ENCODE measurements around the gene DLX1. TPM values are rescaled to one million over a fixed set of nuclear protein-coding genes. Genes with fewer than 3 reads are reported as not detected.

Gene DLX1
- total and polyA plus RNA-seq, 2 of the 8 experiments (the other 6 are each of a cell fraction or from before 2014, with no cell fraction given), result 0.11 TPM; not detected in 1

GRCh38 chr2:172094294-172095145 is 9.2 kb downstream of the DLX1 start (continued):
- TF ChIP-seq ATF2 (IDR thresholded peaks at IDR 0.05; ENCODE audit: low read length) (no peak), JUN (IDR thresholded peaks at IDR 0.05; ENCODE audit: low read depth, low read length) (no peak), EZH2 (IDR thresholded peaks at IDR 0.05; ENCODE audit: low read depth, low read length, severe bottlenecking) (peak; percentile 75), GTF2F1 (IDR thresholded peaks at IDR 0.05; ENCODE audit: borderline replicate concordance, low read depth, low read length) (no peak), MAFK (IDR thresholded peaks at IDR 0.05; ENCODE audit: low read depth, low read length) (no peak), NRF1 (IDR thresholded peaks at IDR 0.05; ENCODE audit: low read depth, low read length) (no peak), SP2 (IDR thresholded peaks at IDR 0.05; ENCODE audit: low read length) (no peak), GABPA (IDR thresholded peaks at IDR 0.05; ENCODE audit: borderline replicate concordance, insufficient read depth, low read length) (0 out of 2 replicates have a peak, but pooled peaks have one; percentile 5)

Data from H1 (cell line).